Measurements from ENCODE around the gene BIRC6.
"Not testable (repeated sequence)": the region's sequence is repeated elsewhere in the genome, so short reads cannot be mapped to it uniquely, and the experiment has no call there.

The BIRC6 gene

DNA sequence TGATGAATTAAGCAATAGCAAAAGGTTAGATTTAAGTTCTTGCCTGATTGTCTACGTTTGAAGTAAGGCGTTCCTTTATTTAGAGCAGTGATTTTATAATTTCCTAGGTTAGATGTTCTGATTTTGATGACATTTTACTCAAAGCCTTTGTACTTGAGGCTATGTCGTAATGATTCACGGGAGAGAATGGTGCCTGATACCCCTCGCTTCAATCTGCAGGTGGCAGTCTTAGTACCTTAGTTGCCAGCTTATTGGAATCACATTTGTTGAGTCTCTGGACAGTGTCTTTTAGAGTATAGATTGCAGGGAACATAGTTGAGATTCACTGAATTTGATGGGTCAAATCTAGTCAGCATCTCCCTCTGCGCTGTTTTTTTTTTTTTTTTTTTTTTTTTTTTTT, 89.5 kb downstream of the BIRC6 start:
- DNase-seq (ENCODE audit: low read depth), result no peak

DNA sequence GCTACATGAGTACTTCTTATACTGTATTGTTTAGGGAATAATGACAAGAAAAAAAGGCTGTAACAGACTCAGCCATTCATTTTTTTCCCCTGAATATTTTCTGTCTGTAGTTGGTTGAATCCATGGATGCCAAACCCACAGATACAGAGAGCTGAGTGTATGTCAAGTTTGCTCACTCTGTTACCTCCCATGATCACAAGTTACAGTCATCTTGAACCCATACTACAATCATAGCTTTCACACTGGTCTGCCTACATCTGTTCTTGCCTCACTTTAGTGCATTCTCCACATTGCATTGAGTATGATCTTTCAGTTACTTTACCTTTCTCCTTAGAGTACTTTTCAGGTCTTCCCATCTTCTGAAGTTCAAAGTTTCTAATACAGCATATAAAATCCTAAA, 94.0 kb downstream of the BIRC6 start:
- DNase-seq (ENCODE audit: low read depth), result no peak

DNA sequence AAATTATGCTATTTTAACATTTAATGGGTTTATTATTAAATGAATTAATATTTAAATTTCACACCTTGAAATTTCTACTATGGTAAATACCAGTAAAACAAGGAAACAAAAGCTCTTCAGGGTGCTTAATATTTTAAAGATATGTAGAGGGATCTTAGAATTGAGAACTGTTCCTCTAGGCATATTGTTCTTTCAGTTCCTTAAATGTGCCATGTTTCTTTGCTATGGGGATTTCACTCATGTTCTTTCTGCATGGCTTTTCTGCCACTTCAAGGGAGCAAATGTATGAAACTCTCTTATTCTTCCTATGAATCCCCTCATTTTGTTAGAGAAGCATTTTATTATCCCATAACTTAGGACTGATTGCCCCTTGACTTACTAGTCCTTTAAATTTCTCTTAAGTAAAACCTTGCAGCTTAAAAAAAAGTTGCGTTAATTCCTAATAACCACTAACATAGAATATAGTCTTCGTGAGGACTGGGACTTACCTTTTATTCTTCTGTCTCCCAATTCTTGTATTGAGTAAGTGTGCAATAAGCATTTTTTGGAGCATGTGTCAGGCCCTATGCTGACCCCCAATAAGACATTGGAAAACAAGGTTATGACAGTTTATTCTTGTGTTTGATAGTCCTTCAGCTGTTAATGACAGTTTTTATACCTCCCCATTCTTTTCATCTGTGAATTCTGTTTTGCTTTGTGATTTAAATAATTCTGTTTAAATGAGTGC, 95.7 kb downstream of the BIRC6 start:
- DNase-seq (ENCODE audit: low read depth), result no peak

- DNase-seq (ENCODE audit: low read depth), result no peak
These were observed 96.6 kb downstream of the BIRC6 start for GRCh38 chr2:32453242-32454062.

GRCh38 chr2:32455816-32456215, 99.0 kb downstream of the BIRC6 start:
- no peak for DNase-seq (ENCODE audit: low read depth)

DNA sequence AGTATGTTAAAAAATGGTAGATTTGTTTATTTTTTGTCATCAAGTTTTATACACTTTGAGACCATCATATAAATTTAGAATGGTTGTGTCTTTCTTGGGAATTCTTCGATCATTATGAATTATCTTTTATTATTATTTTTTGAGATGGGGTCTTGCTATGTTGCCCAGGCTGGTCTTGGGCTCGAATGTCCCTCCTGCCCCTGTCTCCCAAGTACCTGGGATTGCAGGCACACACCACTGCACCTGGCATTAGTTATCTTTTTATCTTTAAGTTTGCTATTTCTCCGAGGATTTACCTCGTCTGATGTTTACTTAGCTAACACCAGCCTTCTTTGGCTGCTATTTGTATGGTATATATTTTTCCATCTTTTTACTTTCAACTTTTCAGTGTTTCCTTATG, 100.0 kb downstream of the BIRC6 start:
- DNase-seq (ENCODE audit: low read depth), result no peak

DNA sequence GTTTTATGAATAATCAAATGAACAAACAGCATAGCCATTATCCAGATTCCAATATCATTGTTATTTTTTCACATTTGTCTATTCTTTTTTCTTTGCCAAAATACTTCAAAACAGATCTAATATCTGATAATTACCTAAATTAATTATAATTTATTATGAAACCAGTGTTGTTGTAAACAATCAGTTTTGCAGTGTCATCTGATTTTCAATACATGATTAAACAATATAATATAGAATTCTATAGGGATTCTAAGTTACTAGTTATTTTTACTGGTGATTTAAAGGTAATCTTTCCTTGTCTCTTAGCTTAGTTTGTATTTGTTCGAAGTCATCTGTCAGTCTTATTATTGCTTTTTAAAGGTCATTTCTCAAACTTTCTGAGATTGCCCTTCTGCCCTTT, 101.0 kb downstream of the BIRC6 start:
- DNase-seq (ENCODE audit: low read depth), result no peak

DNA sequence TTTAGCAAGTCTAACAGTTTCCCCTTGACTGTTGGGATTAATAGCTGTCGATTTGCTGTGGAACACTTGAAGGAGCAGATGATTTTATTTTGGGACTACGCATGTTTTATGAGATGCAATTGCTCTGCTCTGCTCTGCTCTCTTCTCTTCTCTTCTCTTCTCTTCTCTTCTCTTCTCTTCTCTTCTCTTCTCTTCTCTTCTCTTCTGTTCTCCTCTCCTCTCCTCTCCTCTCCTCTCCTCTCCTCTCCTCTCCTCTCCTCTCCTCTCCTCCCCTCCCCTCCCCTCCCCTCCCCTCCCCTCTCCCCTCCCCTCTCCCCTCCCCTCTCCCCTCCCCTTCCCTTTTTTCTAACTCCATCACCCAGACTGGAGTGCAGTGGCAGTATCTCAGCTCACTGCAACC, 104.0 kb downstream of the BIRC6 start:
- not testable (repeated sequence) for DNase-seq (ENCODE audit: low read depth)

- DNase-seq (ENCODE audit: low read depth), result no peak
These were observed 106.3 kb downstream of the BIRC6 start for GRCh38 chr2:32463110-32463509.

DNA sequence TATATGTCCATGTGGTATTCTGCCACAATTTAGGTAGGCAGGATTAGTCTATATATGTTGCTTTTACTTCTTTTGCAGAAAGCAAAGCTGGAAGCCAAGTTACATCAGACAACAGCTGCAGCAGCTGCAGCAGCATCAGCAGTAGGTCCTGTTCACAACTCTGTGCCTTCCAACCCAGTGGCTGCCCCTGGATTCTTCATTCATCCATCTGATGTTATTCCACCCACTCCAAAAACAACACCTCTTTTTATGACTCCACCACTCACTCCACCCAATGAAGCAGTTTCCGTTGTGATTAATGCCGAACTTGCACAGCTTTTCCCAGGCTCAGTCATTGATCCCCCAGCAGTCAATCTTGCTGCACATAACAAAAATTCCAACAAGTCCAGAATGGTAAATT, 107.6 kb downstream of the BIRC6 start:
- no peak for DNase-seq (ENCODE audit: low read depth)

GRCh38 chr2:32472605-32473004, 115.8 kb downstream of the BIRC6 start:
- DNase-seq (ENCODE audit: low read depth), result no peak

DNA sequence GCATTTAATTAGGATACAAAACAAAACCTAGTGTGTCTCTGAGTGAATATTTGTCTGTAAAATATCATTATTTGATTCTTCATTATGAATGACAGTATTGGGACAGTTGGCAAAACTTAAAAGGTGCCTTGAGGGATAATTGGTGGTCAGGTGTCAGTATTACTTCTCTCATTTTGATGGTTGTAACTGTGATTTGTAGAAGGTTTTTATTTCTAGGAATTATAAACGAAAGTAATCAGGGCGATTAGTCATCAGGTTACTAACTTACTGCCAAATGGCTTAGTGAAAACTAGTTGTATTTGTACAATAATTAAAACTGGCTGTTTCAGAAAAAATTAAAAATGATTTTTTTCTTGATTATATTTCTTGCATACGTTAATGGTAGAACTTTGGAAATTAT, 117.6 kb downstream of the BIRC6 start:
- DNase-seq (ENCODE audit: low read depth), result no peak

GRCh38 chr2:32478889-32479620, 122.2 kb downstream of the BIRC6 start:
- no peak for DNase-seq (ENCODE audit: low read depth)

DNA sequence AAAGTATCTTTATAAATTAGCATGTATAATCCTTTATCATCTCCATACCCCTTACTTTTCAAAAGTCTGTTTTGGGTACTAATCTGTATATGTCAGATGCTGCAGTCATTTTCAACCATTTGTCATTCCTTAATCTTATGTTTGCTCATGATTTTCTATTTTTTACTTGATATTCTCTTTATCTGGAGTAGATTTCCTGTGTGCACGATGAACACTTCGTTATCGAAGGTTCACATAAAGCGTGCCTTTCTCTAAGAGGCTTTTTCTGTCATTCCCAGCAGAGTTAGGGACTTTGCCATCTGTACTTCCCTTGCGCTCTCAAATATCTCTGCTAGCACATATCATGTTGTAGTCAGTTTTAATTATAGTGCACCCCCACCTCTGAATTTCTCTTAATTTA, 123.2 kb downstream of the BIRC6 start:
- no peak for DNase-seq (ENCODE audit: low read depth)

DNA sequence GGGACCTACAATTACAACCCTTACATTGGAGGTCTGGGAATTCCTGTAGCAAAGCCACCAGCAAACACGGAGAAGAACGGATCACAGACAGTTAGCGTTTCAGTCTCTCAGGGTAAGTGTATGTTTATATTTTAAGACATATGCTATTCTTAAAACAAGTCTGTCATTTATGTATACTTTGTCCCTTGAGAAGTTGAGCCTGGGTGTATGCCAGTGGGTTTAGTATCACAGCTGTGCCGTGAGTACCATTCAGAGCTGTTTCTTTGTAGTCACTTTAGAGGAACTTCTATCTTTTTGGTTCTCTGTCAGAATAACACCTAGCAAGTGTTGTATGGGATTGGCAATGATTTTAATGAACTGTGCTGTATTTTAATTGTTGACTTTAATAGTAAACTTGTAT, 125.6 kb downstream of the BIRC6 start:
- DNase-seq (ENCODE audit: low read depth), result no peak

- DNase-seq (ENCODE audit: low read depth), result peak; percentile 94
These were observed 128.1 kb downstream of the BIRC6 start for GRCh38 chr2:32484937-32485336.

DNA sequence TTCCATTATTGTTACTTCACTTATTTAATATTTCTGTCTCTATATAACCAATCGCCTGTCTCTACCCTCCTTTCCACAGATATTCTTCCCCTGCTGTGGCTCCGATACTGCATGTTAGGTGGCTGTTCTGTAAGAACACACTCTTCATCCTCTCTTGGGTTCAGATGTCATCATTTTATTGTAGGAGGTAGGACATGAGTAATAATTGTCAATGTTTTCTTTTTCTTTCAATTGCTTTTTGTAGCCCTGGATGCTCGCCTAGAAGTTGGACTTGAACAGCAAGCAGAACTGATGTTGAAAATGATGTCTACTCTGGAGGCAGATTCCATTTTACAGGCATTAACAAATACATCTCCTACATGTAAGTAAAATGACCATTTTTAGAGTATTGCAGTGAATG, 128.6 kb downstream of the BIRC6 start:
- DNase-seq (ENCODE audit: low read depth), result no peak

GRCh38 chr2:32489061-32489460, 132.2 kb downstream of the BIRC6 start:
- no peak for DNase-seq (ENCODE audit: low read depth)

GRCh38 chr2:32491346-32491745, 134.5 kb downstream of the BIRC6 start:
- no peak for DNase-seq (ENCODE audit: low read depth)

DNA sequence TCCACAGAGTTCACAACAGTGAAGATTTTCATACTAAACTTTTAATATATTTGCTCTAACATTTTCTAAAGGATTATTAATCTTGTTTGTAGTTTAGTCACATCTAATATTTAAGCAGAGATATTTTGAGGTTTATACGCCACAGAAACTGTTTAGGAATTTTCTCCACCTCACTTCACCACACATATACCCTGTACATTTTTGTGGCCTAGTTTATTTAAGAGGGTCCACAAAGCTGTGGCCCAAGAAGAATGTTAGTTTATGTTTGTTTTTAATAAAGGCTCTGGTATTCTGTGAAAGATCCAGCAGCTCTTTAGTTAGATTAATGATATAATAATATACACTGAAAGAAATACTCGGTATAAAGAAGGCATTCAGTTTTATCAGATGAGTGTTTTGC, 138.3 kb downstream of the BIRC6 start:
- no peak for DNase-seq (ENCODE audit: low read depth)

GRCh38 chr2:32496662-32497061, 139.8 kb downstream of the BIRC6 start:
- no peak for DNase-seq (ENCODE audit: low read depth)

DNA sequence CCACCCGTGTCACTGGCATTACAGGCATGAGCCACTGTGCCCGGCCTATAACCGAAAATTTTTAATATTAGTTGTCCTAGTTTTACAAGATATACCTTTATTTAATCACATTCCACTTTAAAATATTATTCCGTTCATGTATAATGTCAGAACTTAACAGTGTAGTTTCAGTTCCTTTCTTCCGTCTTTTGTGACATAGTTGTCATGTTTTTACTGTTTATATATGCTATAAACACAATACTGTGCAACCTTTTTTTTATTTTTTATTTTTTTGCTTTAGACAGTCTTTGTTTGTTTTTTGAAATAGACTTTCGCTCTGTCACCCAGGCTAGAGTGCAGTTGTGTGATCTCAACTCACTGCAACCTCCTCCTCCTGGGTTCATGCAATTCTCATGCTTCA, 141.5 kb downstream of the BIRC6 start:
- DNase-seq (ENCODE audit: low read depth), result no peak

- DNase-seq (ENCODE audit: low read depth), result no peak
These were observed 146.1 kb downstream of the BIRC6 start for GRCh38 chr2:32502941-32503340.
